Endometrial microvascular endothelial cells (primary cell): ENCODE data around the gene ARNT2. TPM values are rescaled to one million over a fixed set of nuclear protein-coding genes. Genes with fewer than 3 reads are reported as not detected.

Source experiments
- in situ Hi-C: cut with HindIII; loops from 2 replicates; pipeline ENCODE4 v1.10.0; 2017; ENCODE audit warnings: low sequenced_read_pairs, low pct_unique_long_range_greater_than_20kb; ENCODE audit errors: inconsistent ontology term
- total RNA-seq: library from RNA; depleted of rRNA; stranded (reverse); fragments of >200 nt; gene quantifications from one replicate; pipeline ENCODE4 v1.2.3, GENCODE V29; 2015; ENCODE audit errors: inconsistent ontology term

ARNT2 gene
- total RNA-seq, 1 donor from 2014 or later = not detected

DNA sequence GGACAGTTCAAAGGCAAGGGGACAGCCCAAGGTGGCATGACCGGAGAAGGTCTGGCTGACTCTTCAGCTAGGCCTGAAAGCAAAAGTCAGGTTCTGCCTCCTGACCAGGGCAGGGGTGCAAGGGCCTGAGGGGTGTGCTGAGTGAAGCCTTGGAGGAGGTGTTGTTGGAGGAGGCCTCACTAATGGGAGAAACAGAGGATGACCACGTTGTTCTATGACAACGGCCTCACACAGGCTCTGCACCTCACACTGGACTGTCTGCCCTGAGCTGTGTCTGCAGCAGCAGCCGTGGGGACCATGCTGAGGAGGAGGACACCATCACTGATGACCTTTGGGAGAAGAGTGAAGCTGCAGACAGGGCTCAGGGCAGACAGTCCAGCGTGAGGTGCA, 174.0 kb downstream of the ARNT2 start:
- in situ Hi-C loops = no loop called here

DNA sequence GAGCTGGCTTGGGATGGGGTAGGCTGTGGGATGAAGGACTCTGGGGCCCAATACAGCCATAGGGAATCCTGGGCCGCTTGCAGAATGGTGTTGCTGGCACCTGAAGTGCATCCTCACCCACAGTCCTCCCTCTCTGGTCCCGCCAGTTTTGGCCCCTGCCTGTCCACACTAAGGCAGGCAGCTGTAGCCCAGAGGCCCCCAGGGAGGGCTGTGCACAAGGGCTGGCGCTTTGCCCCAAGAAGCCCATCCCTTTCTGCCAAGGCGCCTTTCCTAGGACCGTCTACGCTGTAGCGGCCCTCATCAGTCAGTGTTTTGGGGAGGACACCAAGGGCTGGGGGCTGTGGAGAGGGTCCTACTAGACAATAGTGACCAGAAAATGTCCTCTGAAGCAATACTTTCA, 174.7 kb downstream of the ARNT2 start:
- in situ Hi-C loops = no loop called here

DNA sequence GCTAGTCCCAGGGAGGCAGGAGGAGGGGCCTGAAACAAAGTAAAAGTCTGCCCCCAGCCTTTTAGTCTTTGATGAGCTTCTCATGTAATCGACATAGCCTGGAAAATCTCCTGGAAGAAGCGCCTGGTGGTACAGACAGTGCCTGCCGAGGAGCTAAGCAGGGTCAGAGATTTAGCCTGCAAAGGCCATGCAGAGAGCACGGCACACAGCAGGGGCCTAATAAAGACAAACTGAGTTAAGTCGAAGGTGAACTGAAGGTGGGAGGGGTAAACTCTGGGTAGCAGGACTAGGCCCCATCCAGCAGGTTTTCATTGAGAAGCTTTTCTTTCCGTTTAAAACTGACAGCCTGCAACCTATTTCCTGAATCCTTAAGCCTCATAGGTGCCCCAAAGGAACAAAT, 175.4 kb downstream of the ARNT2 start:
- in situ Hi-C loops = no loop called here

DNA sequence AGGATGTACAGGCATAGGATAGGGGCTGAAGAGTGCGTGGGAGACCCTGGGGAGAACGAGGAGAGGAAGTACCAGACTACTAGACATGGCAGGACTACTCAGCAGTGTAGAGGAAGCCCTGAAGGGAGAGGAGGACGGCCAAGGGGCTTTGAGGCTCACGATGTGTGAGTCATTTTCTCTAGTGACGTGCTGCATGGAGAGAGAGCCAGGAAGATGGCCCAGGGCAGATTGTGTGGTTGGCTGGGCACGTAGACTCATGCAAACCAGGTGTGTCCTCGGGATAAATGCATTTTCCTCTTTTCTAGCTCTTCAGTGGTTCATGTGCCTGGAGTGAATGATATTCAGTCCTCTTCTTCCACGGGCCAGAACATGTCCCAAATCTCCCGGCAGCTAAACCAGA, 175.9 kb downstream of the ARNT2 start:
- in situ Hi-C loops = no loop called here

- in situ Hi-C loops = no loop called here
Observed at GRCh38 chr15:80580536-80581260, 176.5 kb downstream of the ARNT2 start.

DNA sequence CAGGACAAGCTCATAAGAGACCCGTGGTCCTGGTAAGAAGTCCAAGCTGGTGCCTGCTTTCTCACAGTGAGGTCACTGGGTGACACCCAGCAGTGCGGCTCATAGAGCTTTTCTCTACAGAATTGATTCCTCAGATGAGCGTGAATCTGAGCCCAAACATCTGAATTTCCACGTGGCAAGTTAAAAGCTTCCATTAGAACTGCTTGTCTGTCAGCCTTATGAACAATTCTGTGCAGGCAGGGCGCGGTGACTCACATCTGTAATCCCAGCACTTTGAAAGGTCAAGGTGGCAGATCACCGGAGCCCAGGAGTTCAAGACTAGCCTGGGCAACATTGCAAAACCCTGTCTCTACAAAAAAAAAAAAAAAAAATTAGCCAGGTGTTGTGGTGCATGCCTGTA, 177.8 kb downstream of the ARNT2 start:
- in situ Hi-C loops = no loop called here

DNA sequence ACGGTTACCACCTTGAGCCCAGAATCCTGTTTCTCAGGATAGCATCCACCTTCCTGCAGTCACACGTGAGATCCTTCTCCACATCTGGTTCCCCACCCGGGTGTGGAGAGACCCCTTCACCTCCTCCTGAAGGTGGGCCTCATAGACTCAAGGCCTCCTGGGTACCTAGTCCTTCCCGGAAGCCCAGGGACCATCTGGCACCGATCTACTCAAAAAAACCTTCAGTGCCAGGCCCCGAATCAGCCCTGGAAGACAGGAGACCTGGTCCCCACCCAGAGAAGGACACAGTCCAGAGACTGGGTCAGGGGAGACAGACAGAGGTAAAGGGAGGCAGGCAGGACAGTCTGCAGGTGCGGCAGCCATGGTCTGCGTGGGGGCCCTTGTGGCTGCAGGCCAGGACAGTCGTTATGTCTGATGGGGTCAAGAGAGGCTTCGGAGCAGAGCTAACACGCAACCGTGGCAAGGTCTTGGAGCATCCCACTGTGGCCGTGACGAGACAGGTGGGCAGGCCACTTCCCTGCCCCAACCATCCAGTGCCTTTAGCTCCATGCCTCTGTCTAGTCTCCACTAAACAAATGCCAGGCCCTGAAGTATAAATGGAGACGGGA, 178.7 kb downstream of the ARNT2 start:
- in situ Hi-C loops = no loop called here

- in situ Hi-C loops = no loop called here
Observed at GRCh38 chr15:80584561-80584964, 180.4 kb downstream of the ARNT2 start.

DNA sequence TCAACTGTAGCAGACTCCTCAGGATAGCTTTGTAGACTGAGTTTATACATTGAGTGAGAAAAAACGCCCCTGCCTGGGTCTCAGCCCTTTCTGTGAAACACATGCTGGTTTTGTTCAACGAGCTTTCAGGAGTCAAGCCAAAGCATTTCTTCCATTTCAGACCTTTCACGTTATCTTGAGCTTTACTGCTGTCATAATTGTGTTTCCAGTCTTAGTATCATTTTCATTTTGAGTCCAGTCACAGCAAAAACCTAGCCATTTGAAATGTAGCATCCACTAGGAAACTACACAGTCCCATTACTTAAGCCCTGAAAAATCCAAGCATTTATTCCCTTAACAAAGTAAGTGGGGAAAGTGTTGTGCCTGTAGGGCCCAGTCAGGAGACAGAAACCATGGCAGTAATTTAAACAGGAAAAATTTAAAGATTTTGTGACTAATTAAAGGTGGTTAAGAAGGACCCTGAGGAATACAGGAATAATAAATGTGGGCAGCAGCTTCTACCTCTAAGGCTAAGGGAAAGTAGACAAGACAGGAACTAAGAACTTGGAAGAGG, 180.9 kb downstream of the ARNT2 start:
- in situ Hi-C loops = no loop called here

DNA sequence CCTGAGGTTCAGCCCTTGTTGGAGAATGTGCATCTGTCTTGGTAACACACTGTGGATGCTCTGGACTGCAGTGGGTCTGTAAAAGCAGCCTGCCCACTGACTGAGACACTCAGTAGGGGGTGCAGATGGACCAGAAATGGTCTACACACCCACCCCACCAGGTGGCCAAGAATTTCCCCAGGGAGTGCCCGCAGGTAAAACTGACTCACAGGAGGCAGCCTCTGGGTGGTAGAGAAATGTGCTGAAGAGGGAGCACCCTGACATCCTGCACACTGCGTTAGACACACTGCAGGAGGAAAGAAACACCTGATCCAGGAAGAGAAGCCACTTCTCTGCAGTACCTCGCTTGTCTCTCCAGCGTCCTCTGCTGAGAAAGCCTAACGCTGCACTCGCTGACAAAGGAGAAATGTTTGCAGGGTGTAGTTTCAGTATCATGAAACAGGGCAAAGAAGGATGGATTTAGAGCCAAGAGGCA, 181.4 kb downstream of the ARNT2 start:
- in situ Hi-C loops = no loop called here

- in situ Hi-C loops = no loop called here
Observed at GRCh38 chr15:80586161-80586560, 182.0 kb downstream of the ARNT2 start.

- in situ Hi-C loops = no loop called here
Observed at GRCh38 chr15:80587007-80587406, 182.8 kb downstream of the ARNT2 start.

DNA sequence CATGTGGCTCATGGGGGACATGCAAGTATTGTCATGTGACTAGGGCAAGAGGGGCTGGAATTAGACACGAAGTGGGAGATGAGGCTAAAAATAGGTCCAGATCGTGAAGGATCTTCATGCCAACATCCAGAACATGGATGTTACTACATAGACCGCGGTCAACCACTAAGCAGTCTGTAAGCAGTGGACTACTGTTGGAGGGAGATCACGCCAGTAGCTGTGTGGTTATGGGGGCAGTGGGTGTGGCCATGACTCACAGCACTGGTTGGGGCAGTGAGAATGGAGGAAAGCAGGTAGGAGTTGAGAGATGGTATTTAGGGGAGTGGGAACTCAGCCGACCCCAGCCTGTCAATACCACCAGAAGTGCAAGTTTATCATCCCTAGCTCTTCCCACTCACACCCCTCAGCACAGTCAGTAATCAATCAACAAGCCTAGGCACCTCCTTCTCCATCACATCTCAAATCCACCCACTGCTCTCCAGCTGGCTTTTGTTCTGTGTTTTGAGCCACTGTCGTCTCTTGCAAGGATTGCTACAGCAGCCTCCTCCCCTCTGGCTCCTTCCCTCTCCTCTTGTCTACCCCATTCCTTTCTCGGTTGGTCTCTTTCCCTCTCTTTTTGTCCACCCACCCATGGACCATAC, 183.8 kb downstream of the ARNT2 start:
- in situ Hi-C loops = no loop called here

- in situ Hi-C loops = no loop called here
Observed at GRCh38 chr15:80588801-80589200, 184.6 kb downstream of the ARNT2 start.

DNA sequence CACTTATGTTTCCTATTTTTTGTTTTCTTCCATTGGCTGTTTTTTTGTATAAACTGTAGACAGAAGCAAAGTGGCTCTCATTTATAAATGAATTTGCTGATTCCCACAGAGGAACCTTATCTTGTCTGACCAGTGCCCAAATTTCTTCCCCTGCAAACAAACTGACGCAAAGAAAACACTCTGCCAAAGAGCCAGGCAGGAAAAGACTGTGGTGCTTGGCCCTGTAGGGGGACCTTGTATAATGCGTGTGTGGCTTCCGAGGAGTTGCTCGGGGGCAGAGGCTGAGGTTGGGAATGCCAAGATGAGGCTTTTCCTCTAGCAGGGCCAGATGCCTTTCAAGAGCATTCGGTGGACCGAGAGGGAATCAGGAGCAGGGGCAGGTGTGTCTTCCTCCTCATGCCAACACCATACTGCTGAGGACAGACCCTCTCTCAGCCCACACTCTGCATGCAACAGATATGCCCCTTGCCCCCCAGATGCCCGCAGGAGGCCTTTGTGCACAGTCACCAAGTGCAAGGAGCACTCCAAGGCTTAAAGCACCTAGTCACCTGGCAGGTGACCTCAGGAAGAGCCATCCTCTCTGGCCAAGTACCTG, 186.7 kb downstream of the ARNT2 start:
- in situ Hi-C loops = no loop called here

DNA sequence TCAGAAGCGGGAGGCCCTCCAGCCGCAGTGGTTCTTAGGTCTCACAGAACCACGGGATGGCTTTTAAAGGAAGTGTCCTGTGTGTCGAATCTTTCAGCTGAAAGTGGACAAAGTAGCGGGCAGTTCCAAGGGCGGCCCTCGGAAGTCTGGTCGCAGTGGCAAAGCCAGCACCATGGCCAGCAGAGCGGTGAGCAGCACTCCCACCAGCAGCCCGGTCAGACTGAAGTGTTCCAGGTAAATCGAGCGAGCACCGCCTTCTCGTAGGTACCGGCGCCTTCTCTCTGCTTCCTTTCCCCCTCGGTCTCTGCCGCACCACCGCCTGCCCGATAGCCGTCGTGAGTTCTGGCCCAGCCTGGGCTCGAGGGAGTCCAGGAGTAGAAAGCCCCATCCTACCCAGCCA, 187.3 kb downstream of the ARNT2 start:
- in situ Hi-C loops = no loop called here

- in situ Hi-C loops = no loop called here
Observed at GRCh38 chr15:80591938-80592825, 188.0 kb downstream of the ARNT2 start.

DNA sequence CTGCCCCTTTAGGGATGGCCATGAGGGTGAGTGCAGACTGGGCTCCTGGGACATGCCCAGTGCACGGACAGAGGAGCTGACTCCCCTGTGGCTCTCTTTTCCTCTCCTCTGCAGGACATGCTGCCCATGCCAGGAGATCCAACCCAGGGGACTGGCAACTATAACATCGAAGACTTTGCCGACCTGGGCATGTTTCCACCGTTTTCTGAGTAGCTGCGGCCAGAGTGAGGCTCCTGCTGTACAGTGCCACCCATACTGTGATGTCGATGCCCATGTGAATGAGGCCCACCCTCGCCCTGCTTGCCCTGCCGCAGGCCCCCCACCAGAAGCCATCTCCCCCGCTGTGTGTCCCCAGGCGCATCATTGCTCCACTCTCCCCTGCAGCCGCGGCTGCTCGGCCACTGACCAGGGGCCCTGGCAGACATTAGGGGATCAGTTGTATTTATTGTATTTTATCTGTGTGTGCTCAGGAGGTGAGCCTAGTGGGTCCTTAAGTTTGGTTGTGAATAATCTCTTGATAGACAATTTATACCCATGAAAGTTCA, 189.4 kb downstream of the ARNT2 start:
- in situ Hi-C loops = no loop called here
